OCI-LY7 (cell line): ENCODE data around the gene SSU72. TPM values are rescaled to one million over a fixed set of nuclear protein-coding genes. Genes with fewer than 3 reads are reported as not detected.

Experiments
- BruUV-seq: library from RNA; stranded (reverse); fragments of 400-500 nt; replicated peaks from 2 replicates; lab custom pipeline; 2021; lab: Mats Ljungman, UMichigan
- CTCF ChIA-PET: fragments of 300-600 bp; sonication (Branson Sonifier 250); formaldehyde crosslinking; loops from one replicate; lab custom pipeline; 2022; ENCODE audit warnings: antibody characterized with exemption; ENCODE audit not compliant: unreplicated experiment; lab: Charles Lee
- POLR2A ChIA-PET: fragments of 300-600 bp; sonication (Branson Sonifier 250); formaldehyde crosslinking; loops from one replicate; lab custom pipeline; 2022; ENCODE audit warnings: antibody characterized with exemption; lab: Charles Lee
- DNase-seq: peaks from one replicate; pipeline ENCODE4 v3.0.0-alpha.2; 2015; ENCODE audit warnings: low spot score
- H2AFZ ChIP-seq: fragments of 200-600 bp; sonication (generic), shearing (Covaris generic); 2 replicates; pipeline ENCODE4 v1.6.1; 2014; ENCODE audit warnings: mild to moderate bottlenecking, antibody characterized with exemption, low read length, moderate library complexity
- H3K27ac ChIP-seq: fragments of 200-600 bp; sonication (generic); 2 replicates; pipeline ENCODE4 v1.5.1; 2014; ENCODE audit warnings: mixed run types, low read depth, mild to moderate bottlenecking, moderate library complexity, low read length, inconsistent platforms; ENCODE audit not compliant: poor library complexity, severe bottlenecking
- H3K36me3 ChIP-seq: fragments of 200-600 bp; sonication (generic); 2 replicates; pipeline ENCODE4 v1.6.1; 2014; ENCODE audit warnings: mild to moderate bottlenecking, antibody characterized with exemption, low read length, moderate library complexity, mixed read lengths; ENCODE audit not compliant: insufficient read depth
- H3K4me1 ChIP-seq: fragments of 200-600 bp; sonication (generic); 2 replicates; pipeline ENCODE4 v1.5.1; 2014; ENCODE audit warnings: mild to moderate bottlenecking, low read length; ENCODE audit not compliant: insufficient read depth, poor library complexity, severe bottlenecking
- H3K4me2 ChIP-seq: fragments of 200-600 bp; sonication (generic); 2 replicates; pipeline ENCODE4 v1.6.1; 2014; ENCODE audit warnings: mild to moderate bottlenecking, low read length
- H3K4me3 ChIP-seq: fragments of 200-600 bp; sonication (generic); 2 replicates; pipeline ENCODE4 v1.5.1; 2014; ENCODE audit warnings: mild to moderate bottlenecking, low read depth, low read length; ENCODE audit not compliant: poor library complexity, severe bottlenecking
- H3K79me2 ChIP-seq: fragments of 200-600 bp; sonication (generic); 2 replicates; pipeline ENCODE4 v1.6.1; 2016; ENCODE audit warnings: low read depth, mild to moderate bottlenecking, low read length, moderate library complexity, mixed read lengths; ENCODE audit not compliant: insufficient read depth
- H3K9me2 ChIP-seq: fragments of 200-600 bp; sonication (generic); 2 replicates; pipeline ENCODE4 v1.6.1; 2016; ENCODE audit warnings: mild to moderate bottlenecking, low read length, mixed read lengths; ENCODE audit not compliant: insufficient read depth
- H3K9me3 ChIP-seq: fragments of 200-600 bp; sonication (generic); 2 replicates; pipeline ENCODE4 v1.6.1; 2014; ENCODE audit warnings: mild to moderate bottlenecking, mixed run types, low read length, mixed read lengths
- H4K20me1 ChIP-seq: fragments of 200-600 bp; sonication (generic); 2 replicates; pipeline ENCODE4 v1.6.1; 2014; ENCODE audit warnings: mild to moderate bottlenecking, antibody characterized with exemption, low read length, moderate library complexity, mixed read lengths; ENCODE audit not compliant: insufficient read depth
- EZH2phosphoT487 ChIP-seq: fragments of 200-600 bp; sonication (generic); IDR thresholded peaks from 2 replicates; pipeline ENCODE4 v1.6.1; 2018; ENCODE audit warnings: low read depth, borderline replicate concordance, mild to moderate bottlenecking, mixed run types, antibody characterized with exemption, low read length, moderate library complexity, mixed read lengths
- intact Hi-C: fragments of 100-400 bp; cut with micrococcal nuclease; formaldehyde crosslinking; loops from one replicate; pipeline ENCODE4 v1.10.0; 2022; ENCODE audit not compliant: unreplicated experiment
- total RNA-seq, 2 experiments: library from RNA; depleted of rRNA in 1 of 2; stranded (reverse); fragments of >200 nt in 1 of 2; shearing (Covaris generic) in 1 of 2; gene quantifications; 2 replicates each; pipeline ENCODE4 v1.2.3, GENCODE V29; 2014 to 2022
- TF ChIP-seq, protein P1 (sequence below): fragments of 200-600 bp; sonication (generic); conservative IDR thresholded peaks from 2 replicates; pipeline ENCODE4 v1.5.1; 2014; ENCODE audit warnings: mild to moderate bottlenecking, antibody characterized with exemption, low read length, moderate library complexity, mixed read lengths

Gene SSU72
- total RNA-seq, 2 experiments from 2014 or later = 97.7 to 149 TPM

DNA sequence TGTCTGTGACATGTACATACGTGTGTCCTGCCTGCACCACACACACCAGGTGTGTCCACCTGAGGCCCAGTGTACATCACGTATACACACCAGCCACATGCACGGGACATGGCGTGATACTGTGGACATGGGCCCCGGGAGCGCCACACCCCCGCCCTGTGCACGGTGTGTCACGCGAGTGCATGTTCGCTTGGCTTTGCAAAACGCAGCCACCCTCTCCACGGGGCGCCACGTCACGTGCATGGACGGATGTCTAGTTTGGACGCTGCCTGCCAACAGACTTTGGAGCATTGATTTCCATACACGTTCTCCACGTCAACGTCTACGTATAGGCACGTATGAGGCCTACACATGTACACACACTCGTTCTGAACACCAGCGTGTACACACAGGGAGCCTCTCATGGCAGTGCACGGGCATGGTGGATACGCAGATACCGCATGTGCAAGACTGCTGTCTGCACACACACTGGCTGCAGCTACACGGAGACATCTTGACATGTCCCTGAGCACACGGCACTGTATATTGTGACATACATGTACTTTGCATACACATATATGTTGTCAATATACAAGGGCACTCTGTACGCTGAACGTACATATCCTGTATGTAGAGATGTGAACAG, 36.9 kb downstream of the SSU72 start:
- TF ChIP-seq, protein P1, sequence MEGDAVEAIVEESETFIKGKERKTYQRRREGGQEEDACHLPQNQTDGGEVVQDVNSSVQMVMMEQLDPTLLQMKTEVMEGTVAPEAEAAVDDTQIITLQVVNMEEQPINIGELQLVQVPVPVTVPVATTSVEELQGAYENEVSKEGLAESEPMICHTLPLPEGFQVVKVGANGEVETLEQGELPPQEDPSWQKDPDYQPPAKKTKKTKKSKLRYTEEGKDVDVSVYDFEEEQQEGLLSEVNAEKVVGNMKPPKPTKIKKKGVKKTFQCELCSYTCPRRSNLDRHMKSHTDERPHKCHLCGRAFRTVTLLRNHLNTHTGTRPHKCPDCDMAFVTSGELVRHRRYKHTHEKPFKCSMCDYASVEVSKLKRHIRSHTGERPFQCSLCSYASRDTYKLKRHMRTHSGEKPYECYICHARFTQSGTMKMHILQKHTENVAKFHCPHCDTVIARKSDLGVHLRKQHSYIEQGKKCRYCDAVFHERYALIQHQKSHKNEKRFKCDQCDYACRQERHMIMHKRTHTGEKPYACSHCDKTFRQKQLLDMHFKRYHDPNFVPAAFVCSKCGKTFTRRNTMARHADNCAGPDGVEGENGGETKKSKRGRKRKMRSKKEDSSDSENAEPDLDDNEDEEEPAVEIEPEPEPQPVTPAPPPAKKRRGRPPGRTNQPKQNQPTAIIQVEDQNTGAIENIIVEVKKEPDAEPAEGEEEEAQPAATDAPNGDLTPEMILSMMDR = no peak
- no peak for TF ChIP-seq EZH2phosphoT487
- ChIA-PET CTCF (no interaction called here), POLR2A (no interaction called here)
- intact Hi-C loops = no loop called here
- no peaks in the 10 kb centered on the region for H3K79me2 ChIP-seq
- H3K27ac ChIP-seq = no peak overlapping the region
- no peaks in the 10 kb centered on the region for H3K9me3 ChIP-seq
- H3K4me1 ChIP-seq = no peaks in the 10 kb centered on the region
- no peak overlapping the region for H3K4me2 ChIP-seq
- BruUV-seq = no TSS peak
- no peak overlapping the region for H2AFZ ChIP-seq
- no peaks in the 10 kb centered on the region for H4K20me1 ChIP-seq
- H3K4me3 ChIP-seq = no peak overlapping the region
- H3K36me3 ChIP-seq = peaks cover 25% of the 10 kb centered on the region
- no peaks in the 10 kb centered on the region for H3K9me2 ChIP-seq
- DNase-seq = no peak

DNA sequence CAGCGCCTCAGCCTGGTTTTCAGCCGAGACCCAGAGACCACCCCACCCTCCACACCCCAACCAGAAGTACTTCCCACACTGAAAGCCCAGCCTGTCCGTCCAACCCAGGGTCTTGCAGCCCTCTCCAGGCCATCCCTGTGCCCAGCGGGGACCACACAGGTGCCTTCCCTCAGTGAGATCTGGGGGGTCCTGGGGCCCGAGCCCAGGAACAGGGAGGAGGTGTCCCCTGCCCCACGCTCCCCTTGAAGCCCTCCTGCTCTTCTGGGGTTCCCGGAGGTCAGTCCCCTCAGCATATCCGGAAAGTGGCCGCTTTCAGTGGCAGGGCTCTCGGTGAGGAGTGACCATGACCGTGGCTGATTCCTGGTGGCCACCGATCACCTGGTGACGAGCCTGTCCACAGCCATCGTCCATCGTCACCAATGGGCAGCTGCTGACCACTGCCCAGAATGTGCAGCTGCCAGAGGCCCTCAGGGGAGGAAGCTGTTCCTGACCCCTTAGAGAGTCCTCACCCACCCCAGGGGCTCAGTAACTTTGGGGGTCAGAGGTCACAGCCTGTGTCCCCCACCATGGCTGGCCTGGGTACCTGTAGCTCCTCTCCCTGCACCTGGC, 37.6 kb downstream of the SSU72 start:
- no peak for DNase-seq
- intact Hi-C loops = no loop called here
- no peak overlapping the region for H3K4me3 ChIP-seq
- no peaks in the 10 kb centered on the region for H4K20me1 ChIP-seq
- TF ChIP-seq, protein P1 = no peak
- no peak for TF ChIP-seq EZH2phosphoT487
- no peaks in the 10 kb centered on the region for H3K9me2 ChIP-seq
- POLR2A ChIA-PET = no interaction called here
- H3K27ac ChIP-seq = no peak overlapping the region
- no peaks in the 10 kb centered on the region for H3K4me1 ChIP-seq
- BruUV-seq = no TSS peak
- peaks cover 27% of the 10 kb centered on the region for H3K36me3 ChIP-seq
- H3K79me2 ChIP-seq = no peaks in the 10 kb centered on the region
- no peaks in the 10 kb centered on the region for H3K9me3 ChIP-seq
- no peak overlapping the region for H3K4me2 ChIP-seq
- no peak overlapping the region for H2AFZ ChIP-seq
- CTCF ChIA-PET = interaction anchor here (0.5 to 0.6 kb wide), 2 partner anchors 70 to 254 kb away, joined by 3 read pairs; no protein-coding TSS in a partner anchor
